ENCODE results near the gene PROZ.
A peak's percentile ranks its signal among the peaks of the same experiment; 100 is the strongest.

The PROZ gene

DNA sequence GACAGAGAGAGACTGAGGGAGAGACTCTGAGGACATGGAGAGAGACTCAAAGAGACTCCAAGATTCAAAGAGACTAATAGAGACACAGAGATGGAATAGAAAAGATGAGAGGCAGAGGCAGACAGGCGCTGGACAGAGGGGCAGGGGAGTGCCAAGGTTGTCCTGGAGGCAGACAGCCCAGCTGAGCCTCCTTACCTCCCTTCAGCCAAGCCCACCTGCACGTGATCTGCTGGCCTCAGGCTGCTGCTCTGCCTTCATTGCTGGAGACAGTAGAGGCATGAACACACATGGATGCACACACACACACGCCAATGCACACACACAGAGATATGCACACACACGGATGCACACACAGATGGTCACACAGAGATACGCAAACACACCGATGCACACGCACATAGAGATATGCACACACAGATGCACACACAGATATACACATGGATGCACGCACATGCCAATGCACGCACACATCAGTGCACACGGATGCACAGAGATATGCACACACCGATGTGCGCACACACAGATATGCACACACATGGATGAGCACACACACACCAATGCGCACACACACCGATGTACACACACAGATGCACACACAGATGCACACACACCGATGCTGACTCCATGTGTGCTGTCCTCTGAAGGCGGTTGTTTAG is 39.2 kb upstream of the PROZ start:
- no peak for DNase-seq

- peak in 7 of 56 donors; percentile 15 to 46 (median 30) for DNase-seq
Measured at GRCh38 chr13:113119822-113120189, 38.6 kb upstream of the PROZ start.

DNA sequence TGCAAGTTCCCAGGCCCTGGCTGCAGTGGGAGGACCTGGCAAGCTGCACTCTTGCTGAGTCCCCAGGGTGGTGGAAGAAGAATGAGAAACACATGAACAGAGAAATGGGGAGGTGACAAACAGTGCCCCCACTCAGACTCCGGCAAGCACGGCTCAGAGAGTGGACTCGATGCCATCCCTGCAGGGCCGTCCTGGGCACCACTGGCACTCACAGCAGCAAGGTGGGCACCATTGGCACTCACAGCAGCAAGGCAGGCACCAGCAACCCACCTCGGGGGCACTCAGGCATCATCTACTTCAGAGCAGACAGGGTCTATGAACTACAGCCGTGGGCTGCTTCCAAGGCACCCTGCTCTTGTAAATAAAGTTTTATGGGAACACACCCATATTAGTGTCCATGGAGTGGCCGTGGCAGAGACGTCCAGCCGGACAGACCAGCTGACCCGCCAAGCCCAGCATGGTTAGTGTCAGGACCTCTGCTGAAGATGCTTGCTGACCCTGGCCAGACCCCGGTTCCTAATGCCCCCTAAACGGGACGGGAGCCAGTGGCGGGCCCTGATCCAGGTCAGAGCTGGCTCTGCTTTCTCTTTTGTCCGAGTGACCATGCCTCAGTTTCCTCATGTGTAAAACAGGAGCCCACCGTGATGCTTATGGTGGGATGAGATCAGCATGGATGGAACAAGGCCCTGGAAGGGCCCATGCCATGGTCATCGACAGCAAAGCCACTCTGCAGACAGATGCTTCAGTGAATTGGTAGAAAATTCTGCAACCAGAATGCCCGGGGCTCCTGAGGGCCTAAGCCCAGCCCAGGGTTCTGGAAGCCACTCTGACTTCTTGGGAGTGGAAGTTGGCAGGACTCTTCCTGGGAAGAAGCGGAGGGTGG is 37.9 kb upstream of the PROZ start:
- DNase-seq, result no peak

GRCh38 chr13:113121183-113121927 is 37.1 kb upstream of the PROZ start:
- DNase-seq, result no peak

- no peak for DNase-seq
Measured at GRCh38 chr13:113121928-113122471, 36.4 kb upstream of the PROZ start.

GRCh38 chr13:113122550-113123225 is 35.8 kb upstream of the PROZ start, which contains the start of gene F10:
Gene F10 (plus strand): TSS chr13:113122799. CDS start chr13:113122856, 57 bp downstream.
- no peak for DNase-seq

DNA sequence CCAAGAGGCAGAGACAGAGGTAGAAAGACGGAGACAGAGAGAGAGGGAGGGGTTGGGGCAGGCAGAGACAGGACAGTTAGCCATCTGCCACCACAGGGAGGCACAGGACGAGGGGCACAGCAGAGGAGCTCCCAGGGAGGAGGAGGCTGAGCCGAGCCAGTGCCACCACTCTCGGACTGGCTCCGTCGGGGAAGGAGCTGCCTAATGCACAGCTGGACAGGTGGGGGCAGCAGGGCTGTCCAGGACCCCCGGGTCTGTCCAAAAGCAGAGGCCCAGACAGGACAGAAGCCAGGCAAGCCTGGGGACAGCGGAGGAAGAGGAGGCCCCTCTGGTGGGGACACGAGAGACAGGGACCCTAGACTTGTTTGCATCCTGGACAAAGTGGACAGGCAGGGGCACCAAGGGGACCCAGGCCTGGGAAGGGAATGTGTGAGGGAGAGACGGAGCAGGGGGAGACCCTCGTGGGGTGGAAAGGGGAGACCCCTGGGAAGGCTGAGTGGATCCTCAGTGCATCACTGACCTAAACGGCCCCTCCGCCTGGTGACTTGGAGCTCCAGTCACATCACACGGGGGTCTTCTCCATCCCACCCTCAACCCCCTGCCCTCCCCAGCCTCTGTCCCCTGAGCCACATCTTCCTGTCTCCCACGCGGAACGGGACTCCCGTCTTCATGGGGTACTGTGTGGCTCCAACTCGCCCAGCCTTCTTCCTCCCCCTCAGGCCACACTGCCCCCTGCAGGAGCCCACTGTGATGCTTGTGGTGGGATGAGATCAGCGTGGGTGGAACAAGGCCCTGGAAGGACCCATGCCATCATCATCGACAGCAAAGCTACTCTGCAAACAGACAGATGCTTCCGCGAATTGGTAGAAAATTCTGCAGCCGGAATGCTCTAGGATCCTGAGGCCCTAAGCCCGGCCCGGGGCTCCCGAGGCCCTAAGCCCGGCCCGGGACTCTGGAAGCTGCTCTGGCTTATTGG is 34.9 kb upstream of the PROZ start:
- DNase-seq, result peak in 1 of 56 donors; percentile 27

- no peak for DNase-seq
Measured at GRCh38 chr13:113124211-113124970, 34.1 kb upstream of the PROZ start.

DNA sequence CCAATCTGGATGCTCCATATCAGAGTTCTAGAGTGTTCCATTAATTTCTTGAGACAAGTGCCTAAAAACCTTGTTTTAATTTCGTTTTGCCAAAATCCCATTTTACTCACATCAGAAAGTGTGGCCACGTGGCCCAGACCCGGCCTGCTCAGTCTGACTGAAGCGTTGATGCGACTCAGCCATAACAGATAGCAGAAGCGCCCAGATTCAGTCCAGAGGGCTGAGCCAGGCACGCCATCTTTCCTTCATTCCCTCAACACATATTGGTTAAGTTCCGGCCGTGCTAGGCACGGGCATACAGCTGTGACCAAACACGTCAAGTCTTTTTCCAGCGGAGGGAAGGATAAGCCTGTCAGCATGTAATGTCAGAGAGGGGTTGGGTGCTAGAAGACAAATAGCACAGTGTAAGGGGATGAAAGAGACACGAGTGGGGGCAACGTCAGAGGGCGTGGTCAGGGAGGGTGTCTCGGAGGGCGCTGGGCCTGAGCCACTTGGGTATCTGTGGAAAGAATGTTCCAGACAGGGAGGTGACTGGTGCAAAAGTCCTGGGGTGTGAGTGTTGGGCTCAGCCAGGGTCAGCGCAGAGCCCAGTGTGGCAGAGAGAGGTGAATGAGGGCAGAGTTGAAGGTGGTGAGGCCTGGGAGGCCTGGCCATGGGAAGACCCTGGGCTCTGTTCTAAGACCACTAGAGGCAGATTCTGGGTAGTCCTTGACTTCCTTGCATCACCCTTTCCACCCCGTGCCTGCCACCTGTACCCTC is 32.8 kb upstream of the PROZ start:
- DNase-seq, result no peak

- no peak for DNase-seq
Measured at GRCh38 chr13:113126265-113127150, 31.9 kb upstream of the PROZ start.

DNA sequence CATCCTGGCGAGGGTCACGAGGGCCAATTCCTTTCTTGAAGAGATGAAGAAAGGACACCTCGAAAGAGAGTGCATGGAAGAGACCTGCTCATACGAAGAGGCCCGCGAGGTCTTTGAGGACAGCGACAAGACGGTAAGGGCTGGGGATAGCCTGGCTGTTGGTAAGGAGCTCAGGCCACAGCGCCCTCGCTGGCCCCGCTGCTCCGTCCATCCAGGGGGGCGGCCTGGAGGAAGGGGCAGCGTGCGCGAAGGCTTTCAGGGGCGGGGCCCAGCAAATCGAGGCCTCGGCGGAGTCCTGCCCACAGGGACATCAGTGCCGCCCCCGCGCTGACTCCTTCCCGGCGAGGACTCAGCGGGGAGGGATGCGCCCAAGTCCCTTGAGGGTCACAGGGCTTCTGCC is 29.0 kb upstream of the PROZ start:
- DNase-seq, result no peak

- DNase-seq, result peak in 1 of 56 donors; percentile 28
Measured at GRCh38 chr13:113129921-113130750, 28.3 kb upstream of the PROZ start.

GRCh38 chr13:113135281-113135760 is 23.1 kb upstream of the PROZ start:
- no peak for DNase-seq

GRCh38 chr13:113137691-113138298 is 20.7 kb upstream of the PROZ start:
- no peak for DNase-seq

DNA sequence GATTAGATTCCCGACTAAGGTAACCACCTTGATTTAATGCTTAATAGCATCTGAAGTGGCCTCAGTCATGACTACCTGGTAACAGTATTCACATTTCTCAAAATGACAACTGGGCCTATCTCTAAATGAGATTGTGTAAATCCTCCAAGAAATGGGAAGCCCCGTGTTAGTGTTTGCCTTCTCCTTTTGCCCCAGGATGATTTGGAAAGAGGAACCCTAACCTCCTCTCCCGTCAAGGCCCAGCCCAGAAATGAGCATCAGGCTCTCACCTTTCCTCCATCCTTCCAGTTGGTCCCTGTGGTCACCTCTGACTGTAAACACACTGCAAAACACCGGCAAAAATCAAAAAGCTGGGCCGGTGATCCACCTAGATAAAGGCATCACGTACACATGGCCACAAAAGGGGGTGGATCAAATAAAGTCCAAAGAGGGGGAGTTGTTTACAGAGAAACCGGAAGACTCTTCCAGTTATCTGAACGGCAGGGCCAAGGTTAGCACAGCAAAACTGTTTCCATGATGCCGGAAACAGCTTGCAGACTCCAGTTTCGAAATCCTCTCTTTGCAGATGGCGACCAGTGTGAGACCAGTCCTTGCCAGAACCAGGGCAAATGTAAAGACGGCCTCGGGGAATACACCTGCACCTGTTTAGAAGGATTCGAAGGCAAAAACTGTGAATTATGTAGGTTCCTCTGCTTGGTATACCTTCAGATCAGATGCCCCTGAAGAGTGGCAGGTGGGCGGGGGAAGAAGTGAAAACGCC is 19.5 kb upstream of the PROZ start:
- DNase-seq, result no peak

All from nucleus accumbens (tissue), 56 donors.